ENCODE data around the gene MAP2K4. TPM values are rescaled to one million over a fixed set of nuclear protein-coding genes. Genes with fewer than 3 reads are reported as not detected.

MAP2K4 gene
- total and polyA plus RNA-seq, 2 of the 4 experiments (the other 2 are of a cell fraction): 14.5 to 32.6 TPM

- ChIA-PET POLR2A (ENCODE audit: unreplicated experiment) (no interaction called here), CTCF (no interaction called here)
- Histone ChIP-seq H3K9me1 (ENCODE audit: insufficient read depth, low read length) (no peaks in the 10 kb centered on the region), H3K18ac (ENCODE audit: low read depth, low read length) (no peak overlapping the region), H3K14ac (replicated peaks; ENCODE audit: low read depth, low read length) (no peak overlapping the region), H2AFZ (replicated peaks; ENCODE audit: low read length, poor library complexity) (no peak overlapping the region), H3K79me1 (ENCODE audit: low read depth in 1 of 2, low read length in 2 of 2) (peaks cover 4% of the 10 kb centered on the region in 2 experiments; a peak in 2 of 4 replicates), H3K4me1 (ENCODE audit: control insufficient read depth, insufficient read depth, low read length) (no peaks in the 10 kb centered on the region), H3K9ac (ENCODE audit: low read depth, low read length) (no peak overlapping the region), H3K56ac (ENCODE audit: extremely low read depth, insufficient read depth, low read length) (no peak overlapping the region), H2BK120ac (ENCODE audit: low read depth, low read length) (no peak overlapping the region), H2BK15ac (ENCODE audit: low read depth, low read length) (no peak overlapping the region), H4K5ac (ENCODE audit: low read depth, low read length) (no peak overlapping the region), H3K4ac (ENCODE audit: low read depth, low read length) (no peak overlapping the region), H4K91ac (ENCODE audit: insufficient read depth, low read depth, low read length) (no peak overlapping the region), H3K4me3 (ENCODE audit: insufficient read depth, low read depth, low read length) (no peak overlapping the region), H2BK5ac (ENCODE audit: low read depth, low read length, poor library complexity, severe bottlenecking) (no peak overlapping the region), H3K36me3 (ENCODE audit: control insufficient read depth, insufficient read depth, low read length) (peaks cover 27% of the 10 kb centered on the region), H3K27ac (ENCODE audit: insufficient read depth, low read length) (no peak overlapping the region), H3K4me2 (ENCODE audit: low read depth, low read length) (no peak overlapping the region), H3K9me3 (ENCODE audit: control insufficient read depth, insufficient read depth, low read length) (peaks cover 2% of the 10 kb centered on the region; the same call in 1 of the 2 replicates), H2AK5ac (ENCODE audit: low read depth, low read length) (no peak overlapping the region), H4K8ac (ENCODE audit: low read depth in 2 of 2, low read length in 2 of 2) (no peak overlapping the region), H3K27me3 (ENCODE audit: control insufficient read depth, insufficient read depth, low read length) (no peaks in the 10 kb centered on the region), H3K23ac (ENCODE audit: low read depth, low read length) (no peak overlapping the region), H4K20me1 (ENCODE audit: insufficient read depth, low read length) (no peaks in the 10 kb centered on the region), H2BK20ac (ENCODE audit: low read depth, low read length) (no peak overlapping the region), H2AK9ac (replicated peaks; ENCODE audit: low read depth, low read length, poor library complexity) (no peak overlapping the region)
- TF ChIP-seq BHLHE40 (IDR thresholded peaks at IDR 0.05; ENCODE audit: low read depth, low read length): no peak
- no peak for TF ChIP-seq RFX5 (IDR thresholded peaks at IDR 0.05; ENCODE audit: low read depth, low read length)
- no peak for TF ChIP-seq USF2 (IDR thresholded peaks at IDR 0.05; ENCODE audit: low read depth, low read length)
- TF ChIP-seq, protein P1, sequence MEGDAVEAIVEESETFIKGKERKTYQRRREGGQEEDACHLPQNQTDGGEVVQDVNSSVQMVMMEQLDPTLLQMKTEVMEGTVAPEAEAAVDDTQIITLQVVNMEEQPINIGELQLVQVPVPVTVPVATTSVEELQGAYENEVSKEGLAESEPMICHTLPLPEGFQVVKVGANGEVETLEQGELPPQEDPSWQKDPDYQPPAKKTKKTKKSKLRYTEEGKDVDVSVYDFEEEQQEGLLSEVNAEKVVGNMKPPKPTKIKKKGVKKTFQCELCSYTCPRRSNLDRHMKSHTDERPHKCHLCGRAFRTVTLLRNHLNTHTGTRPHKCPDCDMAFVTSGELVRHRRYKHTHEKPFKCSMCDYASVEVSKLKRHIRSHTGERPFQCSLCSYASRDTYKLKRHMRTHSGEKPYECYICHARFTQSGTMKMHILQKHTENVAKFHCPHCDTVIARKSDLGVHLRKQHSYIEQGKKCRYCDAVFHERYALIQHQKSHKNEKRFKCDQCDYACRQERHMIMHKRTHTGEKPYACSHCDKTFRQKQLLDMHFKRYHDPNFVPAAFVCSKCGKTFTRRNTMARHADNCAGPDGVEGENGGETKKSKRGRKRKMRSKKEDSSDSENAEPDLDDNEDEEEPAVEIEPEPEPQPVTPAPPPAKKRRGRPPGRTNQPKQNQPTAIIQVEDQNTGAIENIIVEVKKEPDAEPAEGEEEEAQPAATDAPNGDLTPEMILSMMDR (conservative IDR thresholded peaks at IDR 0.05; ENCODE audit: low read depth, low read length): no peak
- TF ChIP-seq CEBPB (IDR thresholded peaks at IDR 0.05; ENCODE audit: low read depth, low read length): no peak
- dilution Hi-C loops (cut with HindIII; ENCODE audit: low sequenced_read_pairs, unreplicated experiment): no loop called here
- in situ Hi-C loops (cut with MboI; ENCODE audit: low sequenced_read_pairs): no loop called here
- ATAC-seq (ENCODE audit: low read depth) (no peak), DNase-seq (no peak)
- no CpG with 5 or more reads among the region's 1 CpG for WGBS, 2 experiments (ENCODE audit: extremely low coverage in 2 of 2, insufficient read length in 1 of 2)
- no TSS peak for BruUV-seq (replicated peaks)
- intact Hi-C loops (cut with micrococcal nuclease): no loop called here
These were observed 117.2 kb downstream of the MAP2K4 start for GRCh38 chr17:12137859-12138258.

All from IMR-90 (cell line).